ENCODE data around the gene SPATS2. TPM values are rescaled to one million over a fixed set of nuclear protein-coding genes. Genes with fewer than 3 reads are reported as not detected.

The SPATS2 gene
- total RNA-seq, 1 experiment from 2014 or later = 56.3 TPM

DNA sequence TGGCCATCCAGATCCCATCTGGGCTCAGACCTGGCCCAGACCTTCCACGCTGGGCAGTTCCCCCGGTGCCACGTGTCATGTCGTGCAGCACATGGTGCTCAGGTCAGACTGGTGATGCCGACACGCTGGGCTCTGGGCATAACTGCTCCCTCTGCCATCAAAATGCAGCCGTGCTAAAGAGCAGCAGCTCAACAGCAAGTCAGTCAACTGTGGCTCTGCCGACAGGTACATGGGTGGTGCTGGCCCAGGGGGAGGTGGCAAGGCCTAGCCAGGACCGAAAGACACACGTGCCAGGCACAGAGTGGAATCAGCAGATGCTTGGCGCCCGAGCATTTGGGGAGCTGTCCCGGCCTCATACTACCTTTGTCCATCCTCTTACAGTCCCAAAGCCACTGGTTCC is 199.1 kb downstream of the SPATS2 start:
- ChIA-PET POLR2A (no interaction called here), CTCF (interaction anchor here (0.6 kb wide), 1 partner anchor 268 kb away, joined by 10 read pairs; no protein-coding TSS in a partner anchor)
- no peaks in the 10 kb centered on the region for H3K9me3 ChIP-seq (ENCODE audit: control insufficient read depth, insufficient read depth, low read depth, low read length)
- H3K27ac ChIP-seq (ENCODE audit: low read length) = no peak overlapping the region; the same call in 1 of the 2 replicates
- intact Hi-C loops (cut with micrococcal nuclease; ENCODE audit: unreplicated experiment) = no loop called here
- no peaks in the 10 kb centered on the region for H3K27me3 ChIP-seq (ENCODE audit: control insufficient read depth, insufficient read depth, low read length)
- DNase-seq (ENCODE audit: low read depth, low spot score) (no peak), ATAC-seq (no peak)
- in situ Hi-C loops (cut with HindIII; ENCODE audit: low pct_unique_long_range_greater_than_20kb, low sequenced_read_pairs) = no loop called here
- peaks cover 12% of the 10 kb centered on the region for H3K4me1 ChIP-seq (ENCODE audit: control insufficient read depth, insufficient read depth, low read length)
- no peak overlapping the region for H3K4me3 ChIP-seq (ENCODE audit: low read depth in 2 of 2, low read length in 2 of 2)
- no peak for TF ChIP-seq TCF7L2 (IDR thresholded peaks at IDR 0.05; ENCODE audit: low read depth, low read length)
- TF ChIP-seq REST (IDR thresholded peaks at IDR 0.05; ENCODE audit: insufficient read depth in 1 of 2, low read depth in 2 of 2, low read length in 1 of 2) = no peak
- TF ChIP-seq SIN3A (IDR thresholded peaks at IDR 0.05; ENCODE audit: borderline replicate concordance, insufficient read depth, low read depth, low read length) = no peak
- H3K36me3 ChIP-seq (ENCODE audit: control insufficient read depth, insufficient read depth, low read length) = peaks cover 3% of the 10 kb centered on the region; the same call in 1 of the 2 replicates
- BruUV-seq (replicated peaks) = no TSS peak

DNA sequence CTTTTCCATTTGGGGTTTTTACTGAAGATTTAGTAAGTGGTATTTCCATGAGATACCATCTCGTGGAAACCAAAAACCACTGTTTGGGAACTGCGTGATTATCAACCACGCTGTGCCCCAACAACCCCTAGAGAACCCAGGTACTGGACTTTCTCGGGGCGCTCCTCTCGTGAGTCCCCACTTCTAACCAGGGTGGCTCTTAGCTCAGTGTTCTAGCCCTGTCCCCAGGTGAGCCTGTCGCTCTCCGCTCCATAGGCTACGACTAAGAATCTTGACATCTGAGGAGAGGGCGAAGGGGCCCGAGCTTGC is 200.0 kb downstream of the SPATS2 start:
- CTCF ChIA-PET = no interaction called here

More for the DNA sequence above, 200.0 kb downstream of the SPATS2 start:
- peaks cover 12% of the 10 kb centered on the region for H3K4me1 ChIP-seq (ENCODE audit: control insufficient read depth, insufficient read depth, low read length)
- no peak for DNase-seq (ENCODE audit: low read depth, low spot score)
- H3K27ac ChIP-seq (ENCODE audit: low read length) = peak overlapping the region; percentile 96
- H3K9me3 ChIP-seq (ENCODE audit: control insufficient read depth, insufficient read depth, low read depth, low read length) = no peaks in the 10 kb centered on the region
- no peak for TF ChIP-seq SIN3A (IDR thresholded peaks at IDR 0.05; ENCODE audit: borderline replicate concordance, insufficient read depth, low read depth, low read length)
- TF ChIP-seq REST (IDR thresholded peaks at IDR 0.05; ENCODE audit: insufficient read depth in 1 of 2, low read depth in 2 of 2, low read length in 1 of 2) = no peak
- TF ChIP-seq CTCF (IDR thresholded peaks at IDR 0.05) = no peak
- TF ChIP-seq POLR2AphosphoS5 (IDR thresholded peaks at IDR 0.05; ENCODE audit: low read depth, low read length) = no peak
- no peak for TF ChIP-seq TCF7L2 (IDR thresholded peaks at IDR 0.05; ENCODE audit: low read depth, low read length)
- no peaks in the 10 kb centered on the region for H3K27me3 ChIP-seq (ENCODE audit: control insufficient read depth, insufficient read depth, low read length)
- BruUV-seq (replicated peaks) = no TSS peak
- in situ Hi-C loops (cut with HindIII; ENCODE audit: low pct_unique_long_range_greater_than_20kb, low sequenced_read_pairs) (no loop called here), intact Hi-C loops (cut with micrococcal nuclease; ENCODE audit: unreplicated experiment) (no loop called here)
- no peak for ATAC-seq
- H3K4me3 ChIP-seq (ENCODE audit: low read depth in 2 of 2, low read length in 2 of 2) = peak overlapping the region; percentile 64 to 85
- POLR2A ChIA-PET = interaction anchor here (0.6 kb wide), 1 partner anchor 11 kb away, joined by 3 read pairs; no protein-coding TSS in a partner anchor
- peaks cover 3% of the 10 kb centered on the region; the same call in 1 of the 2 replicates for H3K36me3 ChIP-seq (ENCODE audit: control insufficient read depth, insufficient read depth, low read length)

All from Panc1 (cell line).